HepG2 (cell line): ENCODE measurements around the gene ANKS4B. TPM values are rescaled to one million over a fixed set of nuclear protein-coding genes. Genes with fewer than 3 reads are reported as not detected.

Experiments
- AHR ChIP-seq: IDR thresholded peaks from 2 replicates; pipeline ENCODE4 v1.6.1; 2018; ENCODE audit warnings: missing genetic modification reagents, missing compliant biosample characterization
- ATF1 ChIP-seq: IDR thresholded peaks from 2 replicates; pipeline ENCODE4 v1.6.1; 2016; ENCODE audit warnings: mild to moderate bottlenecking, control low read depth
- ATF7-NPFF ChIP-seq: sonication (generic); formaldehyde crosslinking; IDR thresholded peaks from 2 replicates; pipeline ENCODE4 v1.8.1; 2023; ENCODE audit warnings: mild to moderate bottlenecking, low read depth, missing genetic modification reagents, moderate library complexity
- CHCHD3 ChIP-seq: sonication (generic); formaldehyde crosslinking; IDR thresholded peaks from 2 replicates; pipeline ENCODE4 v1.8.0; 2022; ENCODE audit warnings: mild to moderate bottlenecking, missing genetic modification reagents, moderate library complexity
- KLF9 ChIP-seq: IDR thresholded peaks from 2 replicates; pipeline ENCODE4 v1.6.1; 2016; ENCODE audit warnings: low read depth
- MYC ChIP-seq: sonication (generic); formaldehyde crosslinking; IDR thresholded peaks from 2 replicates; pipeline ENCODE4 v1.9.0; 2021; ENCODE audit warnings: missing genetic modification reagents, borderline replicate concordance
- NFYB ChIP-seq: sonication (generic); formaldehyde crosslinking; IDR thresholded peaks from 2 replicates; pipeline ENCODE4 v1.4.0; 2020; ENCODE audit warnings: missing genetic modification reagents
- POLR2G ChIP-seq: fragments of 200-400 bp; formaldehyde crosslinking; IDR thresholded peaks from 2 replicates; pipeline ENCODE4 v1.6.1; 2018; ENCODE audit warnings: mild to moderate bottlenecking, low read depth, low read length, moderate library complexity
- RELA ChIP-seq: sonication (generic); formaldehyde crosslinking; IDR thresholded peaks from 2 replicates; pipeline ENCODE4 v1.4.0; 2020; ENCODE audit warnings: missing genetic modification reagents
- RFX3 ChIP-seq: IDR thresholded peaks from 2 replicates; pipeline ENCODE4 v1.6.1; 2016; ENCODE audit warnings: missing biosample characterization, missing genetic modification reagents
- RXRA ChIP-seq: sonication (generic); formaldehyde crosslinking; IDR thresholded peaks from 2 replicates; pipeline ENCODE4 v1.5.1; 2020; ENCODE audit warnings: missing genetic modification reagents
- STAG1 ChIP-seq: sonication (generic); formaldehyde crosslinking; IDR thresholded peaks from 2 replicates; pipeline ENCODE4 v1.4.0; 2020; ENCODE audit warnings: missing genetic modification reagents
- YEATS2 ChIP-seq: sonication (generic); formaldehyde crosslinking; IDR thresholded peaks from 2 replicates; pipeline ENCODE4 v1.4.0; 2020; ENCODE audit warnings: missing genetic modification reagents, borderline replicate concordance
- ZBTB38 ChIP-seq: sonication (generic); formaldehyde crosslinking; IDR thresholded peaks from 2 replicates; pipeline ENCODE4 v1.5.1; 2020; ENCODE audit warnings: mild to moderate bottlenecking, missing genetic modification reagents
- ZFP41 ChIP-seq: sonication (generic); formaldehyde crosslinking; IDR thresholded peaks from 2 replicates; pipeline ENCODE4 v1.4.0; 2020; ENCODE audit warnings: mild to moderate bottlenecking, missing genetic modification reagents, borderline replicate concordance
- ZKSCAN5 ChIP-seq: sonication (generic); formaldehyde crosslinking; IDR thresholded peaks from 2 replicates; pipeline ENCODE4 v1.5.1; 2020; ENCODE audit warnings: mild to moderate bottlenecking, missing genetic modification reagents
- ZNF709 ChIP-seq: sonication (generic); formaldehyde crosslinking; IDR thresholded peaks from 2 replicates; pipeline ENCODE4 v1.5.0; 2020; ENCODE audit warnings: mild to moderate bottlenecking, missing genetic modification reagents
- ZNF737 ChIP-seq: sonication (generic); formaldehyde crosslinking; IDR thresholded peaks from 2 replicates; pipeline ENCODE4 v1.5.0; 2020; ENCODE audit warnings: missing genetic modification reagents, mild to moderate bottlenecking, borderline replicate concordance
- ZNF777 ChIP-seq: sonication (generic); formaldehyde crosslinking; IDR thresholded peaks from 2 replicates; pipeline ENCODE4 v1.4.0; 2020; ENCODE audit warnings: missing genetic modification reagents
- ZNF792 ChIP-seq: IDR thresholded peaks from 2 replicates; pipeline ENCODE4 v1.6.1; 2016
- ZSCAN25 ChIP-seq: sonication (generic); formaldehyde crosslinking; IDR thresholded peaks from 2 replicates; pipeline ENCODE4 v1.8.0; 2022; ENCODE audit warnings: mild to moderate bottlenecking, missing genetic modification reagents
- ZZZ3 ChIP-seq: sonication (generic); formaldehyde crosslinking; IDR thresholded peaks from 2 replicates; pipeline ENCODE4 v1.4.0; 2020; ENCODE audit warnings: missing genetic modification reagents, mild to moderate bottlenecking, borderline replicate concordance
- polyA plus RNA-seq, 8 experiments: library from polyadenylated mRNA; depleted of rRNA in 3 of 8; stranded (reverse) in 7 of 8; unstranded in 1 of 8; fragments of >200 nt; fragmentation: Illumina TruSeq in 4 of 8; extraction: Trizol in 4 of 8; gene quantifications; 2 replicates each; pipeline versions ENCODE4 v1.2.1 to v1.2.3, GENCODE V29; 2011 to 2016; ENCODE audit warnings: low read depth in 4 of 8, missing spikeins in 1 of 8, mixed read lengths in 1 of 8; ENCODE audit not compliant: insufficient read depth in 1 of 8
- total RNA-seq, 5 experiments: library from RNA; depleted of rRNA; stranded (reverse); fragments of >200 nt; fragmentation: Illumina TruSeq; extraction: Trizol; gene quantifications; 2 replicates each; pipeline ENCODE4 v1.2.3, GENCODE V29; 2016; ENCODE audit warnings: low read depth in 1 of 5
- TF ChIP-seq, protein P1 (sequence below): sonication (generic); formaldehyde crosslinking; IDR thresholded peaks from 2 replicates; pipeline ENCODE4 v1.5.1; 2020; ENCODE audit warnings: mild to moderate bottlenecking, missing genetic modification reagents, borderline replicate concordance
- TF ChIP-seq, protein P2 (sequence below): IDR thresholded peaks from 2 replicates; pipeline ENCODE4 v1.6.1; 2016; ENCODE audit warnings: low read depth, control low read depth
- TF ChIP-seq, protein P3 (sequence below): sonication (generic); formaldehyde crosslinking; IDR thresholded peaks from 2 replicates; pipeline ENCODE4 v1.8.1; 2023; ENCODE audit warnings: mild to moderate bottlenecking, inconsistent platforms, moderate library complexity, missing genetic modification reagents, borderline replicate concordance
- TF ChIP-seq, protein P4 (sequence below): sonication (generic); formaldehyde crosslinking; IDR thresholded peaks from 2 replicates; pipeline ENCODE4 v1.8.1; 2023; ENCODE audit warnings: missing genetic modification reagents, mild to moderate bottlenecking, borderline replicate concordance

ANKS4B gene
- total and polyA plus RNA-seq, 2 of the 13 experiments (the other 11 are each of a cell fraction or from before 2014, with no cell fraction given) = 6.5 to 30.0 TPM

DNA sequence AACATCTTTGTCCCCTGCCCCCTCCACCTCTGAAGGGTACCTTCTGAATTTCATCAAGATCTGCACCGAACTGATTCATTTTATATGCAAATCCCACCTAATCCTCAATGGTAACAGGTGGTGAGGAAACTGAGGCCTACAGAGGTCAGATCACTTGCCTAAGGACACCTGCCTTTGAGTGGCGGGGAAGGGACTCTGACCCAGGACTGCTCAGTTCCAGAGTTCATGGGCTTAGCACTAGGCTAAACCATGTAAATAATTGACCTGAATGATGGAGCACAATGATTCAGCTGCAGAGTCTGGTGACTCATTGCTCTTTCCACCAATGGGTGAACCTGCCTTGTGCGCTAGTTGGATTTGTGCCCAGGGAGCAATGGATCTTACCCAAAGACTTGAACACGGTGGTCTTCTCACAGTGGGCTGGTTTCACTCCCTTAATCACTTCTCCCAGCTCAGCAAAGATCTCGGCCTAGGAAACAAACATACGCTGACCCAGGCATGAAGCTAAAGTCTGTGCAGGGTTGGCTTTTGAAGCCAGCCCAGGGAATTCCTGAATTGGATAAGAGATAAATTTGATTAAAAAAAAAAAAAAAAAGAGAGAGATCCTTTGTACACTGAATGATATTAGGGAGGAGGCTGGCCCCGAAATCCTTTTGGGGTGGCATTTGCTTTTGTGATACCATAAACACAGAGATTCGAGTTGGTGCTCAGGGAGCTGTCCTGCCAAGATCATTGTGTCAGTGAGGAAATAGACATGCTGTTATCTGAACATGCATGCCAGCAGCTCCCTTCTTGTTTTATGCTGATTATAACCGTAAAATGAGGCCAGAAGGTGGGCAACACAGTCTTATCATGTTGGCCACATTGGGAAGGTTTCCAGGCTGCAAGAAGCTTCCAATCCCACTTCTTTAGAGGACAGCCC lies 27.6 kb downstream of the ANKS4B start (continued):
- TF ChIP-seq, protein P1, sequence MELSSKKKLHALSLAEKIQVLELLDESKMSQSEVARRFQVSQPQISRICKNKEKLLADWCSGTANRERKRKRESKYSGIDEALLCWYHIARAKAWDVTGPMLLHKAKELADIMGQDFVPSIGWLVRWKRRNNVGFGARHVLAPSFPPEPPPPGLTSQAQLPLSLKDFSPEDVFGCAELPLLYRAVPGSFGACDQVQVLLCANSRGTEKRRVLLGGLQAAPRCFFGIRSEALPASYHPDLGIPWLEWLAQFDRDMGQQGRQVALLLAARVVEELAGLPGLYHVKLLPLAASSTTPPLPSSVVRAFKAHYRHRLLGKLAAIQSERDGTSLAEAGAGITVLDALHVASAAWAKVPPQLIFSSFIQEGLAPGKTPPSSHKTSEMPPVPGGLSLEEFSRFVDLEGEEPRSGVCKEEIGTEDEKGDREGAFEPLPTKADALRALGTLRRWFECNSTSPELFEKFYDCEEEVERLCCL = no peak
- peak; percentile 80; the same call in 1 of the 2 replicates for TF ChIP-seq YEATS2 (CRISPR knock-in tag)
- TF ChIP-seq AHR (CRISPR knock-in tag) = peak; percentile 87; the same call in 1 of the 2 replicates
- 0 out of 2 replicates have a peak, but pooled peaks have one; percentile 24 for TF ChIP-seq ZBTB38 (CRISPR knock-in tag)
- peak; percentile 98 for TF ChIP-seq RXRA (CRISPR knock-in tag)
- TF ChIP-seq, protein P2, sequence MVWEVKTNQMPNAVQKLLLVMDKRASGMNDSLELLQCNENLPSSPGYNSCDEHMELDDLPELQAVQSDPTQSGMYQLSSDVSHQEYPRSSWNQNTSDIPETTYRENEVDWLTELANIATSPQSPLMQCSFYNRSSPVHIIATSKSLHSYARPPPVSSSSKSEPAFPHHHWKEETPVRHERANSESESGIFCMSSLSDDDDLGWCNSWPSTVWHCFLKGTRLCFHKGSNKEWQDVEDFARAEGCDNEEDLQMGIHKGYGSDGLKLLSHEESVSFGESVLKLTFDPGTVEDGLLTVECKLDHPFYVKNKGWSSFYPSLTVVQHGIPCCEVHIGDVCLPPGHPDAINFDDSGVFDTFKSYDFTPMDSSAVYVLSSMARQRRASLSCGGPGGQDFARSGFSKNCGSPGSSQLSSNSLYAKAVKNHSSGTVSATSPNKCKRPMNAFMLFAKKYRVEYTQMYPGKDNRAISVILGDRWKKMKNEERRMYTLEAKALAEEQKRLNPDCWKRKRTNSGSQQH (CRISPR knock-in tag) = 0 out of 2 replicates have a peak, but pooled peaks have one; percentile 50
- TF ChIP-seq ZFP41 (CRISPR knock-in tag) = peak; percentile 50; the same call in 1 of the 2 replicates
- TF ChIP-seq ZNF709 = 0 out of 2 replicates have a peak, but pooled peaks have one; percentile 3
- TF ChIP-seq ZNF792 (CRISPR knock-in tag) = peak; percentile 93
- TF ChIP-seq MYC (CRISPR knock-in tag) = peak; percentile 77; the same call in 1 of the 2 replicates
- no peak for TF ChIP-seq ATF7-NPFF (CRISPR knock-in tag)
- peak; percentile 36 for TF ChIP-seq ZSCAN25
- TF ChIP-seq KLF9 (CRISPR knock-in tag) = peak; percentile 85
- peak; percentile 67; the same call in 1 of the 2 replicates for TF ChIP-seq ATF1
- TF ChIP-seq, protein P3, sequence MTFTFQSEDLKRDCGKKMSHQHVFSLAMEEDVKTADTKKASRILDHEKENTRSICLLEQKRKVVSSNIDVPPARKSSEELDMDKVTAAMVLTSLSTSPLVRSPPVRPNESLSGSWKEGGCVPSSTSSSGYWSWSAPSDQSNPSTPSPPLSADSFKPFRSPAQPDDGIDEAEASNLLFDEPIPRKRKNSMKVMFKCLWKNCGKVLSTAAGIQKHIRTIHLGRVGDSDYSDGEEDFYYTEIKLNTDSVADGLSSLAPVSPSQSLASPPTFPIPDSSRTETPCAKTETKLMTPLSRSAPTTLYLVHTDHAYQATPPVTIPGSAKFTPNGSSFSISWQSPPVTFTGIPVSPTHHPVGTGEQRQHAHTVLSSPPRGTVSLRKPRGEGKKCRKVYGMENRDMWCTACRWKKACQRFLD (CRISPR knock-in tag) = no peak
- no peak for TF ChIP-seq RFX3 (CRISPR knock-in tag)
- no peak for TF ChIP-seq ZNF737 (CRISPR knock-in tag)
- TF ChIP-seq NFYB (CRISPR knock-in tag) = peak; percentile 82
- peak; percentile 11; the same call in 1 of the 2 replicates for TF ChIP-seq ZZZ3 (CRISPR knock-in tag)
- TF ChIP-seq RELA = no peak
- TF ChIP-seq ZNF777 = peak; percentile 53; the same call in 1 of the 2 replicates
- no peak for TF ChIP-seq ZKSCAN5
- peak; percentile 18; the same call in 1 of the 2 replicates for TF ChIP-seq STAG1 (CRISPR knock-in tag)
- TF ChIP-seq, protein P4, sequence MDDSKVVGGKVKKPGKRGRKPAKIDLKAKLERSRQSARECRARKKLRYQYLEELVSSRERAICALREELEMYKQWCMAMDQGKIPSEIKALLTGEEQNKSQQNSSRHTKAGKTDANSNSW (CRISPR knock-in tag) = no peak
- TF ChIP-seq POLR2G = peak; percentile 87
- TF ChIP-seq CHCHD3 = no peak
